LHCN-M2 (cell line): ENCODE measurements around the gene OR8D1. TPM values are rescaled to one million over a fixed set of nuclear protein-coding genes. Genes with fewer than 3 reads are reported as not detected.
A peak's percentile ranks its signal among the peaks of the same experiment; 100 is the strongest.

Experiments used
- DNase-seq: peaks from one replicate; pipeline ENCODE4 v3.0.0-alpha.2; 2012; ENCODE audit warnings: low read depth
- polyA plus RNA-seq: library from polyadenylated mRNA; unstranded; fragments of >200 nt; gene quantifications from one replicate; pipeline ENCODE4 v1.2.1, GENCODE V29; 2012; ENCODE audit warnings: missing spikeins
- total RNA-seq: library from RNA; depleted of rRNA; stranded (reverse); fragments of >200 nt; gene quantifications from 2 replicates; pipeline ENCODE4 v1.2.3, GENCODE V29; 2014; rRNA removed

OR8D1 gene
- not detected in 2 replicates for total RNA-seq
- polyA plus RNA-seq = not detected

DNA sequence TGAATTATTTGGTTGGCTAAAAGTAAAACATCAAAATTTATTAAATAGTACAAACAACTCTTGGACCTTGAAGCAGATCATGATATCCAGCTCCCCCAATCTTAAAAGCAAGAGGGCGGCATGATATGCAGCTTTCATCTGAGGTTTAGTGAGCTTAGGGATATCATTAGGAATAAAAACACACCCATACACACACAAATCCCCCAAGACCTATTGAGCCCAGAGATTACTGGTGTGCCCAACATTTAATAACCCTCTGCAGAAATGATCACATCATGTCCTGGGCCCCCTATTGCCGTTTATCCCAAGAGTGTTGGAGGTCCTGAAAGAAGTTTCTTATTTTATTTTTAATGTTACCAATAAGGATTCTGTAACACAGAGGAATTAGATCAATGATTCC lies at the start of gene OR8D1:
Gene OR8D1 (minus strand): TSS at position 101 of the 400 bp plus-strand sequence. CDS start 3,183 bp downstream, outside the sequence.
- DNase-seq = no peak

DNA sequence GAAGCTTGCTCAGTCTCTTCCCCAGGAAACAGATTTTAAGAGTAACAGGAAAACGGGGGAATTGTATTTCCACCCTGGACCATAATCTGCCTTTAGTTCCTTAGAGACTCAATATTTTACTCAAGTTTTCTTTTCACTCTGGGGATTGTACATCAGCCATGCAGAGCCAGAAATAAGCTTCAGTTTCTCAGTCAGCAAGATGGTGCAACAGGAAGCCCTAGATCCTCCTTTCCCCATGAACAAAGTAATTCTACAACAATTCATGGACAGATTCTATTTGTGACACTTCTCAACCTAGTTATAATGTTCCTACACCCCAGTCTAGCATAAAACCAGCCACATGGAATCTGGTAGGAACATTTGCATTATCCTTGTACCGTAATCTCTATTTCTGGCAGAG lies 45.8 kb upstream of the OR8D1 start:
- DNase-seq = no peak

DNA sequence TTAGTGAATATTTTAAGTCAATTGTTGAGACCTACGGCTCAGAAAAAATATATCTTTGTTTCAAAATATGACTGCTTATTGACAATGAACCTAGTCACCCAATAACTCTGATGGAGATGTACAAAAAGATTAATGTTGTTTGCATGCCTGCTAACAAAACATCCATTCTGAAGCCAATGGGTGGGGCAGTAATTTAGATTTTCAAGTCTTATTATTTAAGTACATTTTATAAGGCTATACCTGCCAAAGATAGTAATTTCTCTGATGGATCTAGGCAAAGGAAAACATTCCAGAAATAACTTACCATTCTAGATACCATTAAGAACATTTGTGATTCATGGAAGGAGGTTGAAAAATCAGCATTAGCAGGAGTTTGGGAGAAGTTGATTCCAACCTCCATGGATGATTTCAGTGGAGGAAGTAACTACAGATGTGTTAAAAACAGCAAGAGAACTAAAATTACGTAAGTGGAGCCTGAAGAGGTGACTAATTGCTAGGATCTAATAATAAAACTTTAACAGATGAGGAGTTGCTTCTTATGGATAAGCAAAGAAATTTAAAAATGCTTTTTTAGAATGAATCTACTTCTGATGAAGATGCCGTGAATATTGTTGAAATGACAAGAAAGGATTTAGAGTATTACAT lies 32.7 kb upstream of the OR8D1 start:
- no peak for DNase-seq

DNA sequence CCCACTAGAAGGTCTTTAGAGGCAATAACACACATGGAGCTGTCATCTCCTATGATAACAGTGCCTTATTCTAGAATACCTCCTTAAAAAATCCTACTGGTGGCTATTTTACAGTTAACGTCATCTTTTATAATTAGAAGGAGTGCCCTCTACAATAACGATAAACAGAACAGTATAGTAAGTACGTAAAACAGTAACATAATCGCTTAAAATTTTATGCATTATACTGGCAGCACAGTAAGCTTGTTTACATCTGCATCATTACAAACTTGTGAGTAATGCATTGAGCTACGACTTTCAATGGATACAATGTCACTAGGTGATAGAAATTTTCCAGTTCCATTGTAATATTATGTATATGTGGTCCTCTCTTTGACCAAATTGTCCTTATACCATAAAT lies 30.6 kb upstream of the OR8D1 start:
- no peak for DNase-seq

DNA sequence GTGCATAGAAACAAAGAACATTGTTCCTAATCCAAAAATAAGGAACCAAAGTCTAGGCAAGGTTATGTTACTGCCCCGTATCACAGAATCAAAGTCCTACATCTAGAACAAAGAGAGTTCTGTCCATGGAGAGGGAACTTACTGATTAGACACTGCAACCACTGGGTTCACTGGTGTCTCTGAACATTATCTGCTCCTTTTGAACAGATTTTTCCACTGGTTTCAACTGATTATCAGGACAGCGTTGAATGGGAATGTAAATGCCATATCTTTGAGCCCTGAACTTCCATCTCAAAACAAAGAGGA lies 26.3 kb upstream of the OR8D1 start:
- DNase-seq = no peak

DNA sequence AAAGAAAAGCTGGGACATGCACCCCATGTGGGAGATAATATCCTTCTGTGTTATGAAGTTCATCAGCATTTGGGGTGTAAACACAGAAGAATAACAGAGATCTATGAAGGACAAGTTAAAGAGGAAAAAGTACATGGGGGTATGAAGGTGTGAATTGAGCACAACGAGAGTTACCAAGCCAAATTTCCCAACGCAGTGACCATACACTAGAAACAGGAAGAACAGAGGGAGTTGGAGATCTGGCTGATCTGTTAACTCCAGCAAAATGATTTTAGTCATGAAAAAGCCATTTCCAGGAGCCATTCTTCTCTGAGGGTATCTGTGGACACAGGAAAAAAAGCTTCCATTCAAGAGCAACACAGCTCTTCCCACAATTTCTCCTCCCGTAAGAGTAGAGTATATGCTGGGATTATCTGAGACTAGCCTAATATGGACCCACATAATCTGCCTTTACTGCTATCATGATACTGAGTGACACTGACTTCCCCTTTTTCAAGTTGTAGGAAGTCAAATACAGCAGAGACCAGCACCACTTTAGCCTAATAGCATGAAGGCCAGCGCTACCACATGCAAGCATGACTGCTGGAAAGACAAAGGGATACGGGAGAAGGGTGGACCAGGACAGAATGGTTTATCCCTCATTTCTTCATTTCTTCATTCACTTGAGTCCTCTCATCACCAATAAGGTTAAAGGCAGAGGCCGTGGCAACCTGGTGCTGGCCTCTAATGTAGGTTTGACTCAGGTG lies 25.8 kb upstream of the OR8D1 start:
- no peak for DNase-seq

DNA sequence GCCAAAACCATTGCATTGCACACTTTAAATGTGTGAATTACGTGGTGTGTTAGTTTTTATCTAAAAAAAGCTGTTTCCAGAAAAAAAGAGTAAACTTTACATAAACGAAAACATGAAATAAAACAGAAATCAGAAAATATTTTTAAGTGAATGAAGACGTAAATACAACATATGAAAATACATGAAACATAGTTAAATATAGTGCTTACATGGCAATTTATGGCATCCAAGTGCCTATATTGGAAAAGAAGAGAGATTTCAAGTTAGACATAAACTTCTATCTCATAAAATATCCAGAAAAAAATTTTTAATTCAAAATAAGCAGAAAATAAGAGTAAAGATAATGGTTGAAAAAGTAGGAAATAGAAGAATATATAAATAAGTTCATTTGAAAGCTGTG lies 18.1 kb upstream of the OR8D1 start:
- no peak for DNase-seq

DNA sequence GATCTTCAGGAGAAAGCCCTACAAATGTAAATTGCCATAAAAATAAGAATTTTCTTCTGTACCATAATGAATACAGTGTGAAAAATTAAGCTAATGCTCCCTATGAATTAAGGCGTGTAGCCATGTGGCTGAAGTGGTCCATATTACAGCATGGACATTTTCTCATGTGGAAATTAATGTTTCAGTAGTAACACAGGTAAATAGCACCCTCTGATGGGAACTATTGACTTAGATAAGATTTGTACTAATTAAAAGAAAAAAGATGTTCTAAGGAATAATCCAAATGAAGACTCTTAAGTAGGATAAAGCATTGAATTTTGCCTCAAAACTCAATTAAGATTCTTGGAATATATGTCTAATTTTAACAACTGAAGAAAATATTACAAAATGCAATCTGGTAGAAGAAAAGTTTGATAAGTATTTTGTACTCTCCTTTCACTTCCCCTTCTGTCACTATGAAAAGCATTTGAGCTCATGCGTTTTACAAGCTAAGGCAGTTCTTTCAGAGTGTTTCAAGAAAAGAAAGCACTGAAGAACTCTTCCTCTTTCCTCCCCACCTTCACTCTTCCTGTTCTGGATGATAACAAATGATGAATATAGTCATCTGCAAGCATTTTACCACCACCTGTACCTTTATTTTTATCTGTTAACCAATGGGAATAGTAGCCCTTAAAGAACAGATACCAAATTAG lies 16.2 kb upstream of the OR8D1 start:
- DNase-seq = peak; percentile 14

DNA sequence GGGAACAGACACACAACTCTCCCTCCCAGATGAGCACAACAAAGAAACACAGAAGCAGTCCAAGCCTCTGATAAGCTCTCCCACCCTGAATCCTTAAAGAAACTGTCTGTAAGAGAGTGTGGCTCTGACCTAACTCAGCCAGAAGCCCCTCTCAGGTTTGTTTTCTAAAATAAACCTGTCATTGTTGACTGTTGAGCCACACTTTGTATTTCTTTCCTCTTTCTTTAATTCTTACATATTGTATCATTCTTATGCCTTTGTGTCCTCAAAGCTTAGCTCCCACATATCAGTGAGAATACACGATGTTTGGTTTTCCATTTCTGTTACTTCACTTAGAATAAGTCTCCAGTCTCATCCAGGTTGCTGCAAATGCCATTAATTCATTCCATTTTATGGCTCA lies 14.0 kb upstream of the OR8D1 start:
- DNase-seq = no peak

DNA sequence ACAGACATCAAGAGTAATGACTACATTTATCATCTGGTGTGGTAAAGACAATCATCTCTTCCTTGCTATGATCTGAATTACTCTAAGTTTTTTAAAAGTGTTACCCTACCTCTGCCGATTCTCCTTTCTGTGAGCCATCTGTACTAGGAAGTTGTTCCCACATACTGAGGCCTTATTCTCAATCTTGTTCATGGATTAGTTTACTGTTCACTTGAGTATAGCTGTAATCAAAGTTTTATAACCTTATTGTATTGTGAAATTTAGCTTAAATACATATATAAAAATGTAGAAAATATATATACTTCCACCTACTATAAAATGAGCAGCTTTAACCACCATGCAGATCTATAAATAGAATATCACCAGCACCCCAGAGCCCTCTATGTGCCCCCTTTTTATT lies 8.6 kb upstream of the OR8D1 start:
- DNase-seq = no peak

DNA sequence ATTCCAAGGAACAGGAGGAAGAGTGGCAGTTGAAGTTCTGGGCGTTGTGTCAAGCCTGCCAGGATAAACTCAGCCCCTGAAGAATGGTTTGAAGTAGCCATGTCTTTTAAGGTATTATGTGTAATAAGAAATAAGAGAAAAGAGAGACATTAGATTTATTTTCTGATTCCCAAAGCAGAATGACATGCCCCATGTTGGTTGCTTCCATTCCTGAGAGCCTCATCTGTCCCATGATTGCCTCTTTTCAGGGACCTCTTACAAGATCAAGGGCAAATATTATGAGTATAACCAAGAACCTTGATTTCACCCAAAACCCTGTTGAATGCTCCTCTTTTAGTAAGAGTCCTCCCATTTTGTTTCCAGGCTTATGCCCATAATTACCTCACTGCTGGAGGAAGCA lies 6.3 kb upstream of the OR8D1 start, which contains the start of gene OR8D2:
Gene OR8D2 (minus strand): TSS at position 101 of the 400 bp plus-strand sequence. CDS start 0 bp downstream, at position 101.
- no peak for DNase-seq

DNA sequence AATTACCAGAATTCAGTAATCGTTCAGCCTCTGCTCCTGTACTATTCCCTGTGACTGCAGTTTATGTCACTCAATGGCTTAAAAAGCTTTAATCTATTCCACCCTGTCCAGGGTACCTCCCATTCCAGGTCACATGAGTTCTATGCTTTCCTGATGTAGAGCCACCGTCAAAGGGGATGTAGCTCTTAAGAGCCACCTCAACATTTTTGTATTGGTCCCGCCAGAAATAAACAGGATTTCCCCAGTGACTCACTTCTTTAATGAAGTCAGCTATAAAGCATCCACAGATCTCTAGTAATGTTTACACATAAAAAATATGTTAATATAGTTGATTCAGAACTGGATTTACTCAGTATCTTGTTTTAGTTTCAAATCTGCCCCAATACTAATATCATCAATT lies 1.3 kb upstream of the OR8D1 start:
- DNase-seq = peak; percentile 32

DNA sequence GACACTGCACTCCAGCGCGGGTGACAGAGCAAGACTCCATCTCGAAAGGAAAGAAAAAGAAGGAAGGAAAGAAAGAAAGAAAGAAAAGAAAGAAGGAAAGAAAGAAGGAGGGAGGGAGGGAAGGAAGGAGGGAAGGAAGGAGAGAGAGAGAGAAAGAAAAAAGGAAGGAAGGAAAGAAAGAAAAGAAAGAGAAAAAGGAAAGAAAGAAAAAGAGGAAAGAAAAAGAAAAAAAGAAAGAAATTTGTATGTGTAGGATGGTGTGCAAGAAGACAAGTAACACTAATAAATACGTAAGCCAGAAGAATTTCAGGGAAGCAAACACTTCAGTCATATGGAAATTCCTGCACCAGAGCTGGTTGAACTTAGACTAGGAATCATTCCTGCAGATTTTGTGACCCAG lies 618 bp downstream of the OR8D1 start:
- no peak for DNase-seq

DNA sequence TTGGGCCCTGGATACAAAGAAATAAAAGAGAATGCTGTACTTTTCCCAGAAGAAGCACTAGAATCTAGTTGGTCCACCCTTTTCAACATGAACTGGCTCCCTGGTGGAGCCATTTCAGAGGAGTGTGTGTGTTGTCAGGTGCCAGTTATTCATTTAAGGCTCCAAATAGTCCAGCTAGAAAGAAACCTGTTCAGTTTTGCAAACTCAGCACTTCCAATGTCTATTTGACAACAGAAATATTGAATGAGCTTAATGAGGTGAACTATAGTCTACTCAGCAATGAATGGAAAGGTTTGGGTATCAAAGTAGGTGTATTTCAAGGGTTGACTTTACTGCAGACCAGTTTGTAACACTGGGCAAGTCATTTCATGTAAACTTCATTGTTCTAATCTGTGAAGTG lies 2.1 kb downstream of the OR8D1 start:
- DNase-seq = no peak

DNA sequence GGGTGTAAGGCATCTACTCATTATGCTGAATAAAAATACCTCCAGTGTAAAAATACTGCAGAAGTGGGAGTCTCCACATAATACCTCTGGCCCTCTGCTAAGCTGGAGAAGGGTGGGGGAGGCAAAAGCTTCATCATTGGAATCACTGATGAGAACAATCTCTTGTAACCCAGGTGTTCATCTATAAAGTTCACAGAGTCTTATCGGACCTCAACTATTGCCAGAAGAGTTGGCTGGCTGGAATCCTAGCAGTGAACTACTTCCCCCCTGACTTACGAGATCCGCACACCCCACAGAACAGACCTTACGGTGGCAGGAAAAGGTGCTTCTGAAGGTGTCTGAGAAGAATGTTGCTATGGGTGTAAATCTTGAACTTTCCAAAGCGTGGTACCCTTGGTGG lies 2.5 kb downstream of the OR8D1 start:
- DNase-seq = no peak

DNA sequence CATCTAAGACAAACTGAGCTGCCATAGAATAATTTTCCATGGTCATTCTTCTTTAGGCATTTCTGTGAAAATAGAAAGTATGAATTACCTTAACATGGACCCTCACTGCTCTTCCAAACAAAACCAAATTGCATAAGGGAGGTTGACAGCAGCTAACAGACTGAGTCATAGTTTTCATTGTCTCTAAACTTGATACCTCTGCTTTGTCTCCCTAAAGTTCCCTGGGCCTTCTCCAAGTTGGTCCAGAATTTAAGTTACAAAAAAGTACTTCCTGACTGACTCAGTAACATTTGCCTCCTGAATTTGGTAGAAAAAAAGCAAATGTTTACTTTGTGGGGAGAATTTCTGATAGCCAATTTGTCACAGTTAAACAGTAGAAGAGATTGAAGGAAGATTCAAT lies 3.0 kb downstream of the OR8D1 start:
- DNase-seq = peak; percentile 63

DNA sequence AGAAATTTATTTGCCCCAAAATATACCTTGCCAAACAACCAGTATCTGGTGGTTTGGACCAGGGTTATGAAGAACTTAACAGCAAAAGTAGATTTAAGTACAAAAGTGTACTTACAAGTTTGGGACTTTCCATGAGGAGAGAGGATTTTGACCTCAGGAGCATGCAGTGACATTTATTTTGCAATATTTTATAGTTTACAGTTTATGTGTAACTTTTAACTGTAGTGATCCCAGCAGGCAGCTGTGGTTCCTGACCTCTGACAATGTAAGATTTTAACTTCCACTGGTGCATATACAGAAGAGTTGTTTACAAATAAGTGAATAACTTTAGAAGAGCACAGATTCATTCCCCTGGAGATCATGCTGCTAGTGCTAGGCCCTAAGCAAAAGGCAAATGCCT lies 6.7 kb downstream of the OR8D1 start:
- DNase-seq = no peak

DNA sequence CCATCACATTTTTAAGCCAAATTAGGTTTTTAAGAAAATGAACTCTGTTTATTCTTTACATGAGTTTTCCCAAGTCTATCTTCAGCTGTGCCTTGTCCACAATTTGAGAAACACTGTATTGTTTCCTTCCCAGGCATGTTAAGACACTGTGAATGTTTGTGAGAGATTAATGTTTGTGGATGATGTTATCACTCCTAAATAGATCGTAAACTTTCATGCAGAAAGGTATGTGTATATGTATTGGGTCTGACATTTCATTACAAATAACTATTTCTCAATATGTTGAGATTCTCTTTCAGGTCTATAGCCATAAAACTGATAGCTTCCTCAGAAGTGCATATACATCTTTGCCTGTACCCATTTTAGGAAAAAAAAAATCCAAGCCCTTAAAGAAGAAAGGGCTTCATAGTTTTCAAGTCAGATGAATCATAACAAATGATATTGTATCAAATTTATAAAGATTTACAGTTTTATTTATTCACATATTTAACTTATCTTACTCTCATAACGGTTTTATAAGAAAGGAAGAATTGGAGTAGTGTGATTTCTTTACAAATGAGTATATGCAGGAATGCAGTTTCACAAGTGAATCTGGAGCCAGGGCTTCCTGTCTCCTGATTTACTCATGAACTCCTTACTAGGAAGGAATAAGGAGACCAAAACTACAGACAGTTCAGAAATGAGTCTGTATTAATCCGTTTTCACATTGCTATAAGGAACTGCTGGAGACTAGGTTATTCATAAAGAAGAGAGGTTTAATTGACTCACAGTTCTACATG lies 11.2 kb downstream of the OR8D1 start:
- DNase-seq = no peak

DNA sequence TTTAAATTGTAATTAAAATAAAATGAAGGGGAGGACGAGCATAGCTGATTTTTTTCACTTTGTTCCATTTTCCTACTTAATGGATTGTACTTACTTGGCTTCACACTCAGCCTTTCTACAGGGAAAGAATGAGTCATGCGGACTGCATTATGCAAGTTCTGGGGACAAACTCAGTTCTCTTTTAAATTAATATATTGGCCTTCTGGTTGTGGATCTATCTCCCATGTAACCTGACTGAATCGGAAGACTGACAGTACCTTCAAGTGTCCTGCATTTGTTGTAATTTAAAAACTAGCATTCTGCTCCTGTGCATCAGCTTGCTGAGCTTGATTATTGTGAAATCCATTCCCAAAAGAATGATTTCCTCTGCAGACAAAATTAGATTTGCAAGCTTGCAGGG lies 12.2 kb downstream of the OR8D1 start:
- DNase-seq = peak; percentile 56

DNA sequence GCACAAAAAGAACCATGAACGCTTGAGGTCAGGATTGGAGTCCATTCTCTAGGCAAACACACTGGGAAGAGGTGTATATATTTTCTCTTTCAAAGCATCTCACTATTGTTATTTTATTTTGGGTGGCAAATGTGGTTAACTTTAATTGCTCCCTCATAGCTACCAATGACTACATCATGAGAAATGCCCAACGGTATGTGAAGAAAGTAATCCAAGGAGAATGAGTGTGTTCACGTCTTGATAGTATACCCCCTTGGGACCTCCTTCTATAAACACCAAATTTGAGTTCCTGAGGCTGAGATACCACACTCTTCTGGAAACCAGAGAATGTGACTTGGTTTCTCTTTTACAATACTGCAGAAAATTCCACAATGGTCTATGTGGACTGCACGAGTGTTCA lies 15.8 kb downstream of the OR8D1 start:
- peak; percentile 86 for DNase-seq

DNA sequence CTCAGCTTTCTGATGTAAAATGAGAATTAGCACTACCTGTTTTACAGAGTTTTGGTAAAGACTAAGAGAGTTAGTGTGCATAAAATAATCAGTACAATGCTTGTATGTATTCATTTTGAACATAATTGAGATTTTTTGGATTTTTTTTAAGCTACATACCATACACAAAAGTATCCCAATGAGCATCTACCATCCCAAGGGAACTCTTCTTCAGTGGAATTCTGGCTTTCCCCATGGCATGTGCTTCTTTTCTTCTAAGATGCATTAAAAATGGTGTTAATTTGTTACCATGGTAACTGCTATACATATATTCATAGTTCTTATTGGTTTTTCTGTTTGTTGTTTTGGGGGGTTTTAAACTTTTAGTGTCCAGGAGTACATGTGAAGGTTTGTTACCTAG lies 17.7 kb downstream of the OR8D1 start:
- DNase-seq = no peak

DNA sequence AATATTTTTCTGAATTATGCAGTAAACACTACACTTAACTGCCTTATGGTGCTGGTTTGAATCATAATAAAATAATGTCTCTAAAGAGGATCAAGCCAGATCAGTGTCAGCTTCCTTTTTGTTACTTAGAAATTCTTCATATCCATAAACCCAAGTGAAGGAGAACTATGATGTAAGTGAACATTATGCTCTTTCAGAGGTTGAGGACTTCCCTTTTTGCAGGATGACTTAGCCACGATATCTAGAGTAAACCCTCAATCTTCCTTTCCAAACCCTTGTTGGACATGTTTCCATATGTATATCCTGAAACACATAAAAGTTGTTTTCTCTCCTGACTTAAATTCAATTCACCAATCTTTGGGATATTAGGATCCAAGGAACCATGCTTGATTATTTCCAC lies 19.1 kb downstream of the OR8D1 start:
- no peak for DNase-seq
